B cell (primary cell): ENCODE data around the gene IL3RA. TPM values are rescaled to one million over a fixed set of nuclear protein-coding genes. Genes with fewer than 3 reads are reported as not detected.

Experiments
- ATAC-seq: fragments of 200-7000 bp; cut with Tn5 transposase; one replicate; pipeline ENCODE4 v1.10.0; 2021; ENCODE audit warnings: low read depth, mild to moderate bottlenecking, moderate number of reproducible peaks, moderate library complexity
- CTCF ChIA-PET: fragments of 350-600 bp; sonication (Branson Sonifier 250); formaldehyde crosslinking; loops from one replicate; lab custom pipeline; 2021; ENCODE audit warnings: antibody characterized with exemption, inconsistent platforms; lab: Charles Lee
- POLR2A ChIA-PET: fragments of 350-600 bp; sonication (Branson Sonifier 250); formaldehyde crosslinking; loops from one replicate; lab custom pipeline; 2021; ENCODE audit warnings: antibody characterized with exemption; lab: Charles Lee
- DNase-seq: peaks from one replicate; pipeline ENCODE4 v3.0.0; 2013
- H2AFZ ChIP-seq: 2 replicates; pipeline ENCODE4 v1.6.1; 2012; ENCODE audit warnings: mild to moderate bottlenecking, low read depth, low read length; ENCODE audit not compliant: insufficient read depth, poor library complexity, severe bottlenecking
- H3K27ac ChIP-seq, 2 donors: 1 replicate in 1 of 2; 2 replicates in 1 of 2; pipeline ENCODE4 v1.5.1; 2012 to 2013; ENCODE audit warnings: low read length in 2 of 2, mild to moderate bottlenecking in 2 of 2, moderate library complexity in 1 of 2
- H3K27me3 ChIP-seq, 4 experiments: fragments of 200-600 bp in 1 of 4; sonication (generic) in 1 of 4; replicated peaks in 1 of 4; 1 replicate in 2 of 4; 2 replicates in 2 of 4; pipeline versions ENCODE4 v1.6.1 to v1.7.0; 2013 to 2016; ENCODE audit warnings: low read length in 3 of 4, mild to moderate bottlenecking in 2 of 4, mixed read lengths in 1 of 4, moderate library complexity in 1 of 4; ENCODE audit not compliant: insufficient read depth in 4 of 4, control insufficient read depth in 3 of 4; ENCODE audit errors: control extremely low read depth in 1 of 4
- H3K36me3 ChIP-seq, 2 experiments: replicated peaks in 1 of 2; 1 replicate in 1 of 2; 2 replicates in 1 of 2; pipeline versions ENCODE4 v1.6.1 to v1.7.1; 2013; ENCODE audit warnings: low read length in 1 of 2; ENCODE audit not compliant: insufficient read depth in 2 of 2, control insufficient read depth in 1 of 2; ENCODE audit errors: control extremely low read depth in 1 of 2, extremely low read depth in 1 of 2
- H3K4me1 ChIP-seq, 2 donors: fragments of 200-600 bp in 1 of 2; sonication (generic) in 1 of 2; 1 replicate in 1 of 2; 2 replicates in 1 of 2; pipeline versions ENCODE4 v1.5.1 to v1.6.1; 2013 to 2017; ENCODE audit warnings: low read length in 2 of 2; ENCODE audit not compliant: control insufficient read depth in 2 of 2, insufficient read depth in 2 of 2
- H3K4me2 ChIP-seq: replicated peaks from 2 replicates; pipeline ENCODE3; 2012; ENCODE audit warnings: mild to moderate bottlenecking, low read depth, low read length; ENCODE audit not compliant: poor library complexity, severe bottlenecking
- H3K4me3 ChIP-seq, 5 experiments: fragments of 200-600 bp in 1 of 5; sonication (generic) in 1 of 5; 1 replicate in 3 of 5; 2 replicates in 2 of 5; pipeline versions ENCODE4 v1.5.1 to v1.7.0; 2011 to 2016; ENCODE audit warnings: low read length in 4 of 5, mild to moderate bottlenecking in 4 of 5, low read depth in 2 of 5, control low read depth in 1 of 5, moderate library complexity in 1 of 5; ENCODE audit not compliant: insufficient read depth in 1 of 5; ENCODE audit errors: control extremely low read depth in 1 of 5, extremely low read depth in 1 of 5
- H3K79me2 ChIP-seq: fragments of 200-600 bp; sonication (generic); one replicate; pipeline ENCODE4 v1.6.0; 2016; ENCODE audit warnings: low read length; ENCODE audit not compliant: control insufficient read depth, insufficient read depth
- H3K9ac ChIP-seq: fragments of 200-600 bp; sonication (generic); 2 replicates; pipeline ENCODE4 v1.6.1; 2017; ENCODE audit warnings: mild to moderate bottlenecking, low read length, moderate library complexity
- H3K9me3 ChIP-seq, 3 donors: one replicate each; pipeline versions ENCODE4 v1.6.1 to v1.7.1; 2013; ENCODE audit warnings: low read length in 2 of 3; ENCODE audit not compliant: control insufficient read depth in 2 of 3, insufficient read depth in 1 of 3; ENCODE audit errors: control extremely low read depth in 1 of 3
- H4K20me1 ChIP-seq: 2 replicates; pipeline ENCODE4 v1.6.0; 2012; ENCODE audit warnings: mild to moderate bottlenecking, low read length; ENCODE audit not compliant: insufficient read depth, control insufficient read depth, poor library complexity, severe bottlenecking
- H3K27ac Mint-ChIP-seq: one replicate; pipeline ENCODE4 v1.8.0; 2021; ENCODE audit warnings: mixed read lengths
- H3K27me3 Mint-ChIP-seq: one replicate; pipeline ENCODE4 v1.8.0; 2021; ENCODE audit warnings: mixed read lengths
- H3K4me1 Mint-ChIP-seq: one replicate; pipeline ENCODE4 v1.8.0; 2021; ENCODE audit warnings: mixed read lengths
- H3K4me3 Mint-ChIP-seq: one replicate; pipeline ENCODE4 v1.8.0; 2021; ENCODE audit warnings: mixed read lengths
- H3K9me3 Mint-ChIP-seq: one replicate; pipeline ENCODE4 v1.8.0; 2022; ENCODE audit warnings: mixed read lengths; ENCODE audit not compliant: insufficient read depth
- CTCF ChIP-seq: fragments of 200-600 bp; IDR thresholded peaks from one replicate; pipeline ENCODE4 v1.8.0; 2022; ENCODE audit warnings: antibody characterized with exemption, mild to moderate bottlenecking
- EZH2 ChIP-seq: IDR thresholded peaks from 2 replicates; pipeline ENCODE4 v1.6.1; 2012; ENCODE audit warnings: borderline replicate concordance, low read depth, mild to moderate bottlenecking, moderate library complexity, low read length; ENCODE audit not compliant: insufficient read depth, poor library complexity, severe bottlenecking
- WGBS: methylation state at CpG from one replicate; pipeline ENCODE4 v1.1.5; 2013; ENCODE audit warnings: missing lambda C conversion rate; ENCODE audit not compliant: insufficient coverage; 5-methylcytosine and 5-hydroxymethylcytosine counted together
- intact Hi-C: fragments of 100-400 bp; cut with micrococcal nuclease; formaldehyde crosslinking; loops from one replicate; pipeline ENCODE4 v1.10.0; 2022
- polyA plus RNA-seq: library from polyadenylated mRNA; depleted of rRNA; stranded (reverse); fragments of >200 nt; gene quantifications from 2 replicates; pipeline ENCODE4 v1.2.3, GENCODE V29; 2012
- total RNA-seq, 2 donors: library from RNA; stranded (reverse); fragments of 120-200 nt in 1 of 2; gene quantifications; 1 replicate in 1 of 2; 2 replicates in 1 of 2; pipeline versions ENCODE4 v1.2.3 to v1.2.4, GENCODE V29; 2013 to 2022

IL3RA gene
- total and polyA plus RNA-seq, 2 donors (not counting 1 experiment from before 2014, with no cell fraction given): 1.6 to 31.6 TPM

GRCh38 chrX:1321674-1322073 lies 14.9 kb upstream of the IL3RA start:
- Histone ChIP-seq H3K27me3 (peaks cover 0 to under 1% (median 0%) of the 10 kb centered on the region in 4 experiments), H3K79me2 (no peaks in the 10 kb centered on the region), H2AFZ (no peak overlapping the region), H3K9me3 (peaks cover 0 to 11% (median 0%) of the 10 kb centered on the region in 3 donors), H4K20me1 (no peaks in the 10 kb centered on the region), H3K4me2 (no peak overlapping the region), H3K9ac (no peak overlapping the region), H3K4me1 (peaks cover 0 to 6% of the 10 kb centered on the region in 2 donors), H3K4me3 (no peak overlapping the region), H3K27ac (no peak overlapping the region), H3K36me3 (no peaks in the 10 kb centered on the region)
- Mint-ChIP-seq H3K4me3 (no peak overlapping the region), H3K4me1 (peaks cover 5% of the 10 kb centered on the region), H3K27ac (no peak overlapping the region), H3K9me3 (no peaks in the 10 kb centered on the region), H3K27me3 (peaks cover 7% of the 10 kb centered on the region)
- no peak for ATAC-seq
- TF ChIP-seq CTCF (no peak), EZH2 (no peak)
- 90% methylated on average over 12 of the region's 13 CpGs for WGBS
- ChIA-PET CTCF (no interaction called here), POLR2A (no interaction called here)
- intact Hi-C loops: no loop called here
- DNase-seq: no peak

GRCh38 chrX:1322393-1322792 lies 14.2 kb upstream of the IL3RA start:
- no peaks in the 10 kb centered on the region for H4K20me1 ChIP-seq
- Mint-ChIP-seq H3K4me1 (peaks cover 5% of the 10 kb centered on the region), H3K4me3 (no peak overlapping the region), H3K27ac (no peak overlapping the region), H3K27me3 (peaks cover 7% of the 10 kb centered on the region), H3K9me3 (no peaks in the 10 kb centered on the region)
- no peaks in the 10 kb centered on the region for H3K79me2 ChIP-seq
- WGBS: 51% methylated on average over 9 of the region's 9 CpGs
- CTCF ChIA-PET: no interaction called here
- intact Hi-C loops: no loop called here
- H3K36me3 ChIP-seq: no peaks in the 10 kb centered on the region
- no peak overlapping the region for H3K9ac ChIP-seq
- POLR2A ChIA-PET: no interaction called here
- TF ChIP-seq EZH2: no peak
- TF ChIP-seq CTCF: no peak
- no peak overlapping the region for H3K4me2 ChIP-seq
- DNase-seq: no peak
- no peak for ATAC-seq
- H3K4me1 ChIP-seq: peaks cover 0 to 6% of the 10 kb centered on the region in 2 donors
- H3K9me3 ChIP-seq: peaks cover 0 to 4% (median 0%) of the 10 kb centered on the region in 3 donors
- no peaks in the 10 kb centered on the region for H3K27me3 ChIP-seq
- no peak overlapping the region for H3K4me3 ChIP-seq
- H3K27ac ChIP-seq: no peak overlapping the region
- H2AFZ ChIP-seq: no peak overlapping the region
